T-cell (primary cell): ENCODE data around the gene GON7. TPM values are rescaled to one million over a fixed set of nuclear protein-coding genes. Genes with fewer than 3 reads are reported as not detected.

Experiments used
- ATAC-seq, 4 experiments: fragments of 200-7000 bp in 3 of 4; fragments of 150-1000 bp in 1 of 4; cut with Tn5 transposase; replicated peaks in 1 of 4; 1 replicate in 3 of 4; 2 replicates in 1 of 4; pipeline ENCODE4 v1.10.0; 2021; ENCODE audit warnings: moderate library complexity in 3 of 4, mild to moderate bottlenecking in 2 of 4, moderate number of reproducible peaks in 1 of 4
- CTCF ChIA-PET, 2 donors: fragments of 300-600 bp; sonication (Branson Sonifier 250); formaldehyde crosslinking; loops; one replicate each; lab custom pipeline; 2022; ENCODE audit warnings: antibody characterized with exemption in 2 of 2; lab: Charles Lee
- POLR2A ChIA-PET, 2 donors: fragments of 300-600 bp; sonication (Branson Sonifier 250); formaldehyde crosslinking; loops; one replicate each; lab custom pipeline; 2022; ENCODE audit warnings: antibody characterized with exemption in 2 of 2; lab: Charles Lee
- DNase-seq, 35 experiments: peaks; one replicate each; pipeline versions ENCODE4 v3.0.0 to v3.0.0-alpha.2; 2013 to 2023
- H3K27ac ChIP-seq: one replicate; pipeline ENCODE4 v1.5.1; 2013; ENCODE audit warnings: low read length
- H3K27me3 ChIP-seq, 2 experiments: replicated peaks in 1 of 2; 1 replicate in 1 of 2; 2 replicates in 1 of 2; pipeline versions ENCODE4 v1.6.1 to v1.7.0; 2013; ENCODE audit warnings: low read length in 1 of 2, mixed read lengths in 1 of 2; ENCODE audit not compliant: control insufficient read depth in 2 of 2, insufficient read depth in 2 of 2; ENCODE audit errors: extremely low read depth in 1 of 2
- H3K36me3 ChIP-seq, 2 donors: 1 replicate in 1 of 2; 2 replicates in 1 of 2; pipeline versions ENCODE4 v1.6.1 to v1.7.0; 2013; ENCODE audit warnings: low read length in 1 of 2; ENCODE audit not compliant: control insufficient read depth in 2 of 2, insufficient read depth in 1 of 2; ENCODE audit errors: extremely low read depth in 1 of 2
- H3K4me1 ChIP-seq, 2 experiments: 1 replicate in 1 of 2; 2 replicates in 1 of 2; pipeline versions ENCODE4 v1.6.1 to v1.7.0; 2013; ENCODE audit warnings: low read length in 2 of 2, mixed read lengths in 1 of 2; ENCODE audit not compliant: insufficient read depth in 2 of 2, control insufficient read depth in 1 of 2; ENCODE audit errors: extremely low read depth in 1 of 2
- H3K4me3 ChIP-seq, 2 donors: 1 replicate in 1 of 2; 2 replicates in 1 of 2; pipeline versions ENCODE4 v1.5.1 to v1.7.0; 2013; ENCODE audit warnings: mild to moderate bottlenecking in 2 of 2, low read length in 1 of 2, moderate library complexity in 1 of 2; ENCODE audit not compliant: control insufficient read depth in 1 of 2; ENCODE audit errors: extremely low read depth in 1 of 2
- H3K9me3 ChIP-seq: 2 replicates; pipeline ENCODE4 v1.7.0; 2013
- H3K27ac Mint-ChIP-seq, 2 donors: one replicate each; pipeline ENCODE4 v1.8.0; 2020 to 2021; ENCODE audit warnings: mild to moderate bottlenecking in 2 of 2, mixed read lengths in 2 of 2
- H3K27me3 Mint-ChIP-seq, 2 donors: one replicate each; pipeline ENCODE4 v1.8.0; 2021 to 2022; ENCODE audit warnings: mixed read lengths in 2 of 2
- H3K36me3 Mint-ChIP-seq: one replicate; pipeline ENCODE4 v1.8.0; 2021; ENCODE audit warnings: mixed read lengths
- H3K4me1 Mint-ChIP-seq, 3 donors: one replicate each; pipeline ENCODE4 v1.8.0; 2020 to 2022; ENCODE audit warnings: mixed read lengths in 3 of 3, mild to moderate bottlenecking in 1 of 3
- H3K4me3 Mint-ChIP-seq, 3 donors: one replicate each; pipeline ENCODE4 v1.8.0; 2020 to 2022; ENCODE audit warnings: mild to moderate bottlenecking in 3 of 3, mixed read lengths in 3 of 3, moderate library complexity in 3 of 3
- H3K9me3 Mint-ChIP-seq, 3 donors: one replicate each; pipeline ENCODE4 v1.8.0; 2020 to 2022; ENCODE audit warnings: mixed read lengths in 3 of 3
- WGBS: methylation state at CpG from one replicate; pipeline ENCODE4 v1.1.5; 2013; ENCODE audit warnings: missing lambda C conversion rate; ENCODE audit not compliant: insufficient coverage; 5-methylcytosine and 5-hydroxymethylcytosine counted together
- total RNA-seq, 35 experiments: library from RNA in 6 of 35; stranded (reverse) in 6 of 35; fragments of 120-200 nt in 1 of 35; gene quantifications; one replicate each; pipeline versions ENCODE4 v1.2.1 to v1.2.4 and lab custom pipeline; 2013 to 2026

The GON7 gene
- total RNA-seq, 5 donors from 2014 or later (not counting 1 experiment from before 2014, with no cell fraction given): 4.3 to 11.4 (median 9.2) TPM

DNA sequence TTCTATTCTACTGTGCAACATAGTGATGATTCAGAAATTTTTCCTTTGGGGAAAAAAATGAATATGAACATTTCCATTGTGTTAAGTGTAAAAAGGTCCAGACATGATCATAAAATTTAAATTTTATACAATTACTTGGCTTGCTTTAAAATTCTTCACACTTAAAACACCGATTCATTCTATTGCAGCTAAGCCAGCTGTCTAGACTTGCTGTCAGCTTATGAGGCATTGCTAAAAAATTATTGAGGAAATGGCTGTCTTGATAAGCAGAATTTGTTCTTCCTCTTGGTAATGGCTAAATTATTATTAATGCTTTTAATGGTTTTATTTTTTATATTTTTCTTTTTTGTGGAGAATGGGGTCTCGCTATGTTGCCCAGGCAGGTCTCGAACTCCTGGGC is 19.9 kb downstream of the GON7 start:
- Histone ChIP-seq H3K27ac (no peak overlapping the region), H3K27me3 (no peaks in the 10 kb centered on the region), H3K9me3 (no peaks in the 10 kb centered on the region), H3K4me3 (no peak overlapping the region), H3K4me1 (peaks cover 24 to 30% of the 10 kb centered on the region in 2 experiments), H3K36me3 (peaks cover 0 to 34% of the 10 kb centered on the region in 2 donors)
- Mint-ChIP-seq H3K36me3 (peaks cover 7% of the 10 kb centered on the region), H3K27ac (peak overlapping the region; percentile 52 to 76), H3K9me3 (no peaks in the 10 kb centered on the region), H3K4me1 (peaks cover 36 to 44% (median 38%) of the 10 kb centered on the region in 3 donors), H3K27me3 (no peaks in the 10 kb centered on the region), H3K4me3 (no peak overlapping the region)
- ATAC-seq (no peak), DNase-seq (no peak)
- WGBS: no CpG with 5 or more reads among the region's 3 CpGs
- POLR2A ChIA-PET: interaction anchor here in 1 of 2 donors (1.2 kb wide), 1 partner anchor 8 kb away, joined by 3 read pairs; no protein-coding TSS in a partner anchor
- CTCF ChIA-PET: interaction anchor here (0.6 to 4.6 kb wide), 6 partner anchors 18 to 74 kb away, joined by 3 to 18 read pairs (median 3); partner anchors contain the start of genes GON7 (in 1 of the 2) and UBR7 (in 1 of the 2)

DNA sequence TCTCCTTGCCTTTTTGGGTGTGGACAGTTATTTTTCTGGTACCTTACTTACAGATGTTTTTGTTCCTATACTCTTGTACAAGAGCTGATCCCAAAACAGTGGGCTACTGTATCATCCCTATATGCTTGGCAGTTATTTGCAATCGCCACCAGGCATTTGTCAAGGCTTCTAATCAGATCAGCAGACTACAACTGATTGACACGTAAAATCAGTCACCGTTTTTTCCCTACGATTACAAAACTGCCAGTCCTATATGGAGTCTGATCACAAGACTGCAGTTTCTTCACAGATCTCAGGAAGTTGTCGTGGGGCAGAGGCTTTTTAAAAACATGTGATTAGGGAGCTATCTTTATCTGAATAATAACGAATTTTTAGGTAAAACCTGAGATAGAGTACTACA is 20.4 kb downstream of the GON7 start:
- Histone ChIP-seq H3K9me3 (no peaks in the 10 kb centered on the region), H3K4me3 (no peak overlapping the region), H3K27ac (peak overlapping the region; percentile 17), H3K27me3 (no peaks in the 10 kb centered on the region), H3K36me3 (peaks cover 0 to 34% of the 10 kb centered on the region in 2 donors), H3K4me1 (peaks cover 24 to 30% of the 10 kb centered on the region in 2 experiments)
- Mint-ChIP-seq H3K27me3 (no peaks in the 10 kb centered on the region), H3K27ac (peak overlapping the region; percentile 67 to 76), H3K4me1 (peaks cover 39 to 46% (median 41%) of the 10 kb centered on the region in 3 donors), H3K9me3 (no peaks in the 10 kb centered on the region), H3K4me3 (peak overlapping the region; percentile 53 to 92 (median 72)), H3K36me3 (peaks cover 11% of the 10 kb centered on the region)
- no peak for DNase-seq
- ChIA-PET POLR2A (interaction anchor here in 1 of 2 donors (0.6 kb wide), 1 partner anchor 13 kb away, joined by 4 read pairs; no protein-coding TSS in a partner anchor), CTCF (interaction anchor here (0.6 to 4.6 kb wide), 5 partner anchors 18 to 73 kb away, joined by 3 to 18 read pairs (median 3); partner anchors contain the start of genes GON7 (in 1 of the 2) and UBR7 (in 1 of the 2))
- 100% methylated on average over 1 of the region's 6 CpGs for WGBS
- ATAC-seq: no peak

DNA sequence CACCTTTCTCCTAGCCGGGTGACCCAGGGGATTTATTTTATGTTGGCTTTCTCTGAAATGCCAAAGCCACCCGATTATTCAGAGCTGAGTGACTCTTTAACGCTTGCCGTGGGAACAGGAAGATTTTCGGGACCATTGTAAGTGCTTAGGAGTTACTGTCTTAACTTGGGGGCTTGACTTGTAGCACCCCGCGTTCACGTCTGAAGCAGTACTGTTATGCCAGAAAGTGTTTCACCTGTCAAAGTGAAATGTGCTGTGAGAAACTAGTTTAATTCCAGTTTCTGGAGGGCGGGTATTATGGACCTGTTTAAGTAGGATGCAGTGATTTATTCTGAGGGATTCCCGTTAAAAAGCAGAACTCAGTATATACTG is 21.5 kb downstream of the GON7 start:
- peaks cover 24 to 30% of the 10 kb centered on the region in 2 experiments for H3K4me1 ChIP-seq
- ChIA-PET POLR2A (interaction anchor here in 1 of 2 donors (0.5 to 1.1 kb wide), 3 partner anchors 9 to 146 kb away, joined by 3 to 11 read pairs (median 4); no protein-coding TSS in a partner anchor), CTCF (interaction anchor here (0.6 to 4.6 kb wide), 7 partner anchors 22 to 72 kb away, joined by 3 to 21 read pairs (median 6); partner anchors contain the start of genes GON7 (in 1 of the 2) and UBR7 (in 1 of the 2))
- peak overlapping the region; percentile 71 to 85 for H3K4me3 ChIP-seq
- H3K27ac ChIP-seq: peak overlapping the region; percentile 90
- no peaks in the 10 kb centered on the region for H3K9me3 Mint-ChIP-seq
- DNase-seq: peak in 1 of 35 experiments; percentile 7
- peak overlapping the region; percentile 94 to 97 for H3K27ac Mint-ChIP-seq
- H3K9me3 ChIP-seq: no peaks in the 10 kb centered on the region
- peaks cover 39 to 46% (median 41%) of the 10 kb centered on the region in 3 donors for H3K4me1 Mint-ChIP-seq
- H3K36me3 Mint-ChIP-seq: peaks cover 11% of the 10 kb centered on the region
- WGBS: 0% methylated on average over 9 of the region's 10 CpGs
- H3K4me3 Mint-ChIP-seq: peak overlapping the region; percentile 91 to 95 (median 92)
- H3K27me3 ChIP-seq: no peaks in the 10 kb centered on the region
- no peaks in the 10 kb centered on the region for H3K27me3 Mint-ChIP-seq
- peaks cover 0 to 34% of the 10 kb centered on the region in 2 donors for H3K36me3 ChIP-seq
- ATAC-seq: peak in 2 of 4 experiments; percentile 0 to 11

DNA sequence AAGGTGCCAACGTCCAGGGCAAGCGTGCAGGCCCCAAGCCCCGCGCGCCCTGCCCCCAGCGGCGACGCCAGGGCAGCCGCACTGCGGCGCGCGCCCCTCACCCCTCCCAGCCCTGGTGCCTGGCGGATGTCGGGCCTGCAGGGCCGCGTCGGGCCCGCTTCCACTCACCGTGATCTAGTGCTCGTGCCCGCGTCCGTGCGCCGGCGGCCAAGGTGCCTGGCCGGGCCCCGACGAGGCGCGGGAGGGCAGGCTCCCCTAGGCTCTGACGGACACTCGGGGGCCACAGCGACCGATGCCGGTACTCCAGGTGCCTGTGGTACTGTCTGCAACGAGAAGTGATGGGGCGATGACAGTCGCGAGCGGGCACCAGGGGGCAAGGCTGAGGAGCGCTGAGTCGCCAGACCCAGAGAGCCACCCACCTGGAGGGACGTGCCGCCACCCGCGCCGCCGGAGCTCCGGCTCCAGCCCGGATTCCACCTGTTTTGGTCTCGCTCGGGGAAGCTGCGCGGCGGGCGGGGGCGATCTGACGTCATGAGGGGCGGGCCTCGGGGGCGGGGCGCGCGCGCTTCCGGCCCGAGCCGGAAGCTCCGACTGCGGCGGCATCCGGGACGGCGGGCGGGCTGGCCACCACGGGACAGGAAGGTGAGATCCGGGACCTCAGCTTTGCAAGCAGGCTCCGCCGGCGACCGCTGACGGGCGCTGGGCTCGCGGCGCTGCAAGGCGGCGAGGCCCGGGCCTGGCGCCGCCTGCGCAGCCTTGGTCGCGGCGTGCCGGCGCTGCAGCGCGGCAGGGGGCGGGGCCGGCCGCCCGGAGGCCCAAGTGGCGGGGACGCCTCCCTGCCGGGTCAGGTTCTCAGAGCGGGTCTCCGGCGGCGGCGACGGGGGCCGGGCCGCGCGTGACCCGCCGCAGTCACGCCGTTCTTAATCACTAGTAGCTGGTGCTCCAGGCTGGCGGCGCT is 22.2 kb downstream of the GON7 start, which contains the start of the genes LYSET and MOAP1:
TSS of gene LYSET (plus strand) at position 927 of the 958 bp plus-strand sequence. CDS start 89 bp downstream, outside the sequence.
TSS of gene MOAP1 (minus strand) at position 507 of the 958 bp plus-strand sequence. CDS start 655 bp downstream, outside the sequence.
- H3K9me3 Mint-ChIP-seq: no peaks in the 10 kb centered on the region
- H3K27ac Mint-ChIP-seq: peak within 1 kb of the TSS; percentile 94 to 97
- H3K4me3 Mint-ChIP-seq: peak within 1 kb of the TSS; percentile 91 to 95 (median 92)
- CTCF ChIA-PET: interaction anchor here (0.5 to 4.6 kb wide), 9 partner anchors 20 to 901 kb away, joined by 3 to 21 read pairs (median 4); partner anchors contain the start of genes GON7 (in 1 of the 2) and UBR7 (in 1 of the 2)
- Histone ChIP-seq H3K36me3 (peaks cover 0 to 34% of the 10 kb centered on the region in 2 donors), H3K27ac (peak within 1 kb of the TSS; percentile 97), H3K9me3 (no peaks in the 10 kb centered on the region), H3K4me3 (peak within 1 kb of the TSS; percentile 85 to 92), H3K4me1 (peaks cover 24 to 30% of the 10 kb centered on the region in 2 experiments), H3K27me3 (no peaks in the 10 kb centered on the region)
- DNase-seq: peak; percentile 84 to 95 (median 90)
- H3K4me1 Mint-ChIP-seq: peaks cover 39 to 44% (median 41%) of the 10 kb centered on the region in 3 donors
- WGBS: under 1% methylated on average over 124 of the region's 124 CpGs
- POLR2A ChIA-PET: interaction anchor here in 1 of 2 donors (0.5 to 1.1 kb wide), 5 partner anchors 8 to 147 kb away, joined by 3 to 11 read pairs (median 3); no protein-coding TSS in a partner anchor
- H3K27me3 Mint-ChIP-seq: no peaks in the 10 kb centered on the region
- peak; percentile 91 to 93 (median 92) for ATAC-seq
- peaks cover 11% of the 10 kb centered on the region for H3K36me3 Mint-ChIP-seq

GRCh38 chr14:93183596-93184317 is 23.1 kb downstream of the GON7 start:
- ATAC-seq (no peak), DNase-seq (no peak)
- Mint-ChIP-seq H3K9me3 (no peaks in the 10 kb centered on the region), H3K27ac (peak overlapping the region; percentile 87 to 89), H3K27me3 (no peaks in the 10 kb centered on the region), H3K36me3 (peaks cover 8% of the 10 kb centered on the region), H3K4me1 (peaks cover 37 to 39% (median 38%) of the 10 kb centered on the region in 3 donors), H3K4me3 (peak overlapping the region; percentile 82 to 92 (median 85))
- peaks cover 24 to 30% of the 10 kb centered on the region in 2 experiments for H3K4me1 ChIP-seq
- H3K27ac ChIP-seq: peak overlapping the region; percentile 57
- 48% methylated on average over 17 of the region's 17 CpGs for WGBS
- H3K9me3 ChIP-seq: no peaks in the 10 kb centered on the region
- H3K36me3 ChIP-seq: peaks cover 0 to 34% of the 10 kb centered on the region in 2 donors
- peak overlapping the region; percentile 85 to 92 for H3K4me3 ChIP-seq
- H3K27me3 ChIP-seq: no peaks in the 10 kb centered on the region
- ChIA-PET CTCF (interaction anchor here (0.5 to 4.6 kb wide), 4 partner anchors 20 to 71 kb away, joined by 3 to 21 read pairs (median 14); partner anchors contain the start of genes GON7 (in 1 of the 2) and UBR7 (in 1 of the 2)), POLR2A (interaction anchor here in 1 of 2 donors (0.9 to 1.0 kb wide), 2 partner anchors 24 to 35 kb away, joined by 3 to 4 read pairs; partner anchors contain the start of gene UBR7)
